ENCODE results near the gene TIMM17B. TPM values are rescaled to one million over a fixed set of nuclear protein-coding genes. Genes with fewer than 3 reads are reported as not detected.

The TIMM17B gene
- polyA plus RNA-seq, 3 donors = 33.2 to 43.0 (median 34.5) TPM

Other genes starting within 250 kb of the TIMM17B start
- gene WAS, start 214.0 kb downstream of the TIMM17B start, polyA plus RNA-seq (ENCODE audit: insufficient read length in 3 of 3) = 1 to 10 TPM; 2.8 to 3.0 (median 2.9) TPM
- 1 to 10 TPM; 5.7 to 6.5 (median 6.0) TPM for gene SUV39H1, start 201.0 kb downstream of the TIMM17B start, polyA plus RNA-seq (ENCODE audit: insufficient read length in 3 of 3)
- gene GLOD5, start 136.0 kb downstream of the TIMM17B start, polyA plus RNA-seq (ENCODE audit: insufficient read length in 3 of 3) = 1 to 10 TPM; 1.1 to 2.8 (median 1.5) TPM
- gene GATA1, start 111.2 kb downstream of the TIMM17B start, polyA plus RNA-seq (ENCODE audit: insufficient read length in 3 of 3) = under 1 TPM; 0.40 to 0.74 (median 0.74) TPM
- 100 to 1,000 TPM; 140 to 164 (median 141) TPM for gene HDAC6, start 95.7 kb downstream of the TIMM17B start, polyA plus RNA-seq (ENCODE audit: insufficient read length in 3 of 3)
- gene ERAS, start 71.3 kb downstream of the TIMM17B start, polyA plus RNA-seq (ENCODE audit: insufficient read length in 3 of 3) = under 1 TPM in 1 of 3 donors, not detected in 2; 0.12 TPM
- gene PCSK1N, start 62.2 kb downstream of the TIMM17B start, polyA plus RNA-seq (ENCODE audit: insufficient read length in 3 of 3) = 10 to 100 TPM in 1 of 3 donors, 1 to 10 TPM in 2; 5.1 to 10.4 (median 6.8) TPM
- 10 to 100 TPM; 75.1 to 78.8 (median 75.8) TPM for gene PQBP1, start 162 bp upstream of the TIMM17B start, polyA plus RNA-seq (ENCODE audit: insufficient read length in 3 of 3)
- gene SLC35A2, start 13.9 kb upstream of the TIMM17B start, polyA plus RNA-seq (ENCODE audit: insufficient read length in 3 of 3) = 10 to 100 TPM; 31.8 to 32.8 (median 32.4) TPM
- 1 to 10 TPM; 5.6 to 6.7 (median 6.2) TPM for gene PIM2, start 21.3 kb upstream of the TIMM17B start, polyA plus RNA-seq (ENCODE audit: insufficient read length in 3 of 3)
- gene OTUD5, start 59.8 kb upstream of the TIMM17B start, polyA plus RNA-seq (ENCODE audit: insufficient read length in 3 of 3) = 10 to 100 TPM; 64.4 to 66.9 (median 65.9) TPM
- gene KCND1, start 74.1 kb upstream of the TIMM17B start, polyA plus RNA-seq (ENCODE audit: insufficient read length in 3 of 3) = 1 to 10 TPM; 2.1 to 2.2 (median 2.1) TPM
- 10 to 100 TPM; 40.6 to 50.6 (median 45.8) TPM for gene GRIPAP1, start 104.5 kb upstream of the TIMM17B start, polyA plus RNA-seq (ENCODE audit: insufficient read length in 3 of 3)
- gene TFE3, start 145.6 kb upstream of the TIMM17B start, polyA plus RNA-seq (ENCODE audit: insufficient read length in 3 of 3) = 10 to 100 TPM; 24.9 to 27.9 (median 25.2) TPM
- 1 to 10 TPM; 7.6 to 8.9 (median 8.7) TPM for gene CCDC120, start 161.2 kb upstream of the TIMM17B start, polyA plus RNA-seq (ENCODE audit: insufficient read length in 3 of 3)
- 10 to 100 TPM; 32.2 to 35.3 (median 32.3) TPM for gene PRAF2, start 176.2 kb upstream of the TIMM17B start, polyA plus RNA-seq (ENCODE audit: insufficient read length in 3 of 3)
- 10 to 100 TPM; 58.9 to 60.2 (median 59.4) TPM for gene WDR45, start 182.1 kb upstream of the TIMM17B start, polyA plus RNA-seq (ENCODE audit: insufficient read length in 3 of 3)
- gene GPKOW, start 226.0 kb upstream of the TIMM17B start, polyA plus RNA-seq (ENCODE audit: insufficient read length in 3 of 3) = 10 to 100 TPM; 21.8 to 25.8 (median 24.2) TPM

All from right renal cortex interstitium (tissue), 3 donors.